Cardiac muscle cell (in vitro differentiated cells and primary cell): ENCODE results near the gene C6orf62. TPM values are rescaled to one million over a fixed set of nuclear protein-coding genes. Genes with fewer than 3 reads are reported as not detected.
A peak's percentile ranks its signal among the peaks of the same experiment; 100 is the strongest.

ENCODE experiments used
- DNase-seq, 2 donors: peaks; one replicate each; pipeline versions ENCODE4 v3.0.0 to v3.0.0-alpha.2; 2010 to 2017; ENCODE audit warnings: low read depth in 1 of 2, low spot score in 1 of 2
- H3K27ac ChIP-seq: fragments of 200-600 bp; sonication (generic); 2 replicates; pipeline ENCODE4 v1.5.1; 2016
- H3K27me3 ChIP-seq: fragments of 200-600 bp; sonication (generic); 2 replicates; pipeline ENCODE4 v1.6.0; 2016; ENCODE audit warnings: control low read depth
- H3K36me3 ChIP-seq: fragments of 200-600 bp; sonication (generic); 2 replicates; pipeline ENCODE4 v1.5.1; 2016; ENCODE audit warnings: control low read depth
- H3K4me1 ChIP-seq: fragments of 200-600 bp; sonication (generic); 2 replicates; pipeline ENCODE4 v1.8.1; 2017; ENCODE audit warnings: low read depth, mild to moderate bottlenecking, mixed run types
- H3K4me3 ChIP-seq: fragments of 200-600 bp; sonication (generic); 2 replicates; pipeline ENCODE4 v1.5.1; 2016; ENCODE audit warnings: mild to moderate bottlenecking
- H3K9me3 ChIP-seq: fragments of 200-600 bp; sonication (generic); 2 replicates; pipeline ENCODE4 v1.5.1; 2017; ENCODE audit warnings: low read depth, mild to moderate bottlenecking, control low read depth
- CTCF ChIP-seq: IDR thresholded peaks from 2 replicates; pipeline ENCODE4 v1.5.1; 2012; ENCODE audit warnings: low read depth, mild to moderate bottlenecking, low read length
- polyA plus RNA-seq: library from polyadenylated mRNA; unstranded; fragments of >200 nt; fragmentation: Nextera tagmentation; extraction: Ambion mirVana; gene quantifications from 2 replicates; pipeline ENCODE4 v1.2.1, GENCODE V29; 2016
- total RNA-seq: library from RNA; depleted of rRNA; stranded (reverse); fragments of >200 nt; gene quantifications from 2 replicates; pipeline ENCODE4 v1.2.3, GENCODE V29; 2016

The C6orf62 gene
- total and polyA plus RNA-seq, 2 experiments from 2014 or later: 52.8 to 59.7 TPM

GRCh38 chr6:24744911-24745310, 26.0 kb upstream of the C6orf62 start:
- Histone ChIP-seq H3K4me1 (no peaks in the 10 kb centered on the region), H3K27ac (no peak overlapping the region)
- no peak for TF ChIP-seq CTCF

DNA sequence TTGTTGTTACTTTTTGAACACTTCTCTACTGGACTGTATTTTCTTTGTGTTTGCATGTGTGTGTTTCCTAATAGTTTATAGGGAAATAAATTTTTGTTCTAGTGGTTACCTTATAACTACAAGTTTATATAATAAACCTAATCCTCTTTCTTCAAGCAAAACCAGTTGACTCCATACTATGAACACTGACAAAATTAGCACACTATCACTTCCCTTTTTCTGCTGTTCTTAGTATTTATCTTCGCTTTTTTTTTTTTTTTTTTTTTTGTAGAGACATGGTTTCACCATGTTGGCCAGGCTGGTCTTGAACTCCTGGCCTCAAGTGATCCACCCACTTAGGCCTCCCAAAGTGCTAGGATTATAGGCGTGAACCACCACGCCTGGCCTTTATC, 25.0 kb upstream of the C6orf62 start:
- Histone ChIP-seq H3K4me3 (no peak overlapping the region), H3K27ac (no peak overlapping the region)

More at GRCh38 chr6:24744911-24745310, 26.0 kb upstream of the C6orf62 start:
- Histone ChIP-seq H3K27me3 (no peaks in the 10 kb centered on the region), H3K9me3 (no peaks in the 10 kb centered on the region), H3K36me3 (no peaks in the 10 kb centered on the region), H3K4me3 (no peak overlapping the region)
- DNase-seq: no peak

DNA sequence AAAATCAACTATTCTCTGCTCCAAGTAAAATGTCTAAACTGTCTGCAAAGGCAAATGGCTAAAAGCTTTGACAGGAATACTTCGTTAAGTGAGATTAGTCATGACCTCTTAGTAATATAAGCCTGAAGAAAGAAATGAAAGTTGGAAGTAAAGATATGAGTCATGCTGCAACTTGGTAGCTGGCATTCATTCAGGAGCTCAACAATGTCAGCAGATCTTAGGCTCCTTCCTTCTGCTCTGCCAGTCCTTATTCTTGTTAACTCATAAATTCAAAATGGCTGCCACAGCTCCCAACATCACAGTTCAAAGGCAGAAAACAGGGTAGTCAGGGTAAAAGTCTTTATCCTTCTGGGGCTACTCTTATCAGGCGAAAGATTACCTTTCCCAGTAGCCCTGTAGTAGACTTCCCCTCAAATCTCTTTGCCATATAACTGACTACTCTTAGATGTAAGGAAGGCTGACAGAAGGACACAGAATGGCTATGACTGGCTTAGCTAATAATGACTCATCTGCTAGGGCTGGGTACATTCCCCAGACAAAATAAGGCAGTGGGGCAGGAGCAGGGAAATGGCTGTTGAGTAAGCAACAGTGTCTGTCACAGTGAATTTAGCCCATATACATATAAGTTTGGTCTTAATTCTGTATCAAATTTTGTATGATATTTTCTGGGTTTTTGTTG, 24.4 kb upstream of the C6orf62 start:
- Histone ChIP-seq H3K4me1 (no peaks in the 10 kb centered on the region), H3K4me3 (no peak overlapping the region), H3K27me3 (no peaks in the 10 kb centered on the region), H3K27ac (no peak overlapping the region), H3K9me3 (no peaks in the 10 kb centered on the region), H3K36me3 (no peaks in the 10 kb centered on the region)
- no peak for TF ChIP-seq CTCF
- DNase-seq: peak in 1 of 2 donors; percentile 96

More for the DNA sequence above, 25.0 kb upstream of the C6orf62 start:
- DNase-seq: no peak
- no peak for TF ChIP-seq CTCF
- no peaks in the 10 kb centered on the region for H3K27me3 ChIP-seq
- H3K36me3 ChIP-seq: no peaks in the 10 kb centered on the region
- H3K4me1 ChIP-seq: no peaks in the 10 kb centered on the region
- H3K9me3 ChIP-seq: no peaks in the 10 kb centered on the region

GRCh38 chr6:24742216-24742738, 23.3 kb upstream of the C6orf62 start:
- Histone ChIP-seq H3K4me3 (no peak overlapping the region), H3K27me3 (no peaks in the 10 kb centered on the region), H3K9me3 (no peaks in the 10 kb centered on the region), H3K36me3 (no peaks in the 10 kb centered on the region), H3K27ac (no peak overlapping the region), H3K4me1 (no peaks in the 10 kb centered on the region)
- no peak for TF ChIP-seq CTCF
- no peak for DNase-seq

- DNase-seq: no peak
- Histone ChIP-seq H3K27ac (no peak overlapping the region), H3K9me3 (no peaks in the 10 kb centered on the region)
Measured at GRCh38 chr6:24740861-24741260, 21.9 kb upstream of the C6orf62 start.

More at GRCh38 chr6:24740861-24741260, 21.9 kb upstream of the C6orf62 start:
- Histone ChIP-seq H3K36me3 (no peaks in the 10 kb centered on the region), H3K4me3 (no peak overlapping the region), H3K4me1 (no peaks in the 10 kb centered on the region), H3K27me3 (no peaks in the 10 kb centered on the region)
- TF ChIP-seq CTCF: no peak
